H1 (cell line): ENCODE results near the gene CDT1. TPM values are rescaled to one million over a fixed set of nuclear protein-coding genes. Genes with fewer than 3 reads are reported as not detected.

ENCODE experiments used
- CTCF ChIA-PET: fragments of 300-600 bp; sonication (Branson Sonifier 250); formaldehyde crosslinking; loops from one replicate; lab custom pipeline; 2021; ENCODE audit not compliant: partially characterized antibody; lab: Charles Lee
- POLR2A ChIA-PET: fragments of 300-600 bp; sonication (Branson Sonifier 250); formaldehyde crosslinking; loops from one replicate; lab custom pipeline; 2021; ENCODE audit warnings: inconsistent platforms; ENCODE audit not compliant: partially characterized antibody; lab: Charles Lee
- DNase-seq, 2 experiments: peaks; one replicate each; pipeline versions ENCODE4 v3.0.0 to v3.0.0-alpha.2; 2010 to 2022; ENCODE audit warnings: low spot score in 2 of 2, low read depth in 1 of 2, mixed read lengths in 1 of 2
- FAIRE-seq: peaks from 2 replicates; lab custom pipeline; 2011; peaks lifted over from hg19 to GRCh38; lab: Jason Lieb, UNC
- H2AFZ ChIP-seq: 2 replicates; pipeline ENCODE4 v1.8.1; 2012; ENCODE audit warnings: low read length, inconsistent platforms
- H2AK5ac ChIP-seq: 2 replicates; pipeline ENCODE4 v1.6.1; 2013; ENCODE audit warnings: low read depth, low read length
- H2BK120ac ChIP-seq: replicated peaks from 2 replicates; pipeline ENCODE3; 2013; ENCODE audit warnings: low read depth, low read length, inconsistent platforms
- H2BK12ac ChIP-seq: 2 replicates; pipeline ENCODE4 v1.6.1; 2013; ENCODE audit warnings: low read depth, low read length
- H2BK15ac ChIP-seq: 2 replicates; pipeline ENCODE4 v1.6.1; 2013; ENCODE audit warnings: low read length
- H2BK20ac ChIP-seq: 2 replicates; pipeline ENCODE4 v1.6.1; 2013; ENCODE audit warnings: low read length
- H2BK5ac ChIP-seq: 2 replicates; pipeline ENCODE4 v1.6.1; 2013; ENCODE audit warnings: low read depth, low read length
- H3K14ac ChIP-seq: 2 replicates; pipeline ENCODE4 v1.6.1; 2013; ENCODE audit warnings: inconsistent platforms; ENCODE audit not compliant: insufficient read length
- H3K18ac ChIP-seq: 2 replicates; pipeline ENCODE4 v1.6.1; 2013; ENCODE audit warnings: low read length; ENCODE audit errors: extremely low read depth
- H3K23ac ChIP-seq: 2 replicates; pipeline ENCODE4 v1.6.1; 2013; ENCODE audit warnings: inconsistent platforms; ENCODE audit not compliant: insufficient read length
- H3K23me2 ChIP-seq: 2 replicates; pipeline ENCODE4 v1.6.1; 2013; ENCODE audit warnings: low read depth, low read length
- H3K27ac ChIP-seq: 2 replicates; pipeline ENCODE4 v1.6.1; 2011; ENCODE audit warnings: low read depth, low read length, inconsistent platforms
- H3K27me3 ChIP-seq, 4 experiments: replicated peaks in 1 of 4; 1 replicate in 1 of 4; 2 replicates in 3 of 4; pipeline versions ENCODE4 v1.6.1 to v1.8.1; 2011 to 2013; ENCODE audit warnings: low read length in 3 of 4, mild to moderate bottlenecking in 3 of 4, inconsistent platforms in 2 of 4, mixed read lengths in 2 of 4, moderate library complexity in 1 of 4; ENCODE audit not compliant: control insufficient read depth in 3 of 4, insufficient read depth in 3 of 4; ENCODE audit errors: extremely low read depth in 1 of 4
- H3K36me3 ChIP-seq, 4 experiments: 2 replicates each; pipeline versions ENCODE4 v1.6.1 to v1.8.1; 2011 to 2013; ENCODE audit warnings: mild to moderate bottlenecking in 4 of 4, low read length in 3 of 4, moderate library complexity in 2 of 4, control low read depth in 1 of 4, inconsistent platforms in 1 of 4; ENCODE audit not compliant: insufficient read depth in 4 of 4, control insufficient read depth in 2 of 4
- H3K4ac ChIP-seq: replicated peaks from 2 replicates; pipeline ENCODE3; 2013; ENCODE audit warnings: low read length, low read depth, mixed read lengths, inconsistent platforms; ENCODE audit not compliant: insufficient read length
- H3K4me1 ChIP-seq, 4 experiments: replicated peaks in 1 of 4; 1 replicate in 1 of 4; 2 replicates in 3 of 4; pipeline versions ENCODE4 v1.6.1 to v1.8.1; 2011 to 2013; ENCODE audit warnings: low read length in 3 of 4, inconsistent platforms in 2 of 4, mixed read lengths in 1 of 4; ENCODE audit not compliant: insufficient read depth in 4 of 4, control insufficient read depth in 3 of 4
- H3K4me2 ChIP-seq, 2 experiments: 2 replicates each; pipeline versions ENCODE4 v1.6.1 to v1.8.1; 2011 to 2013; ENCODE audit warnings: low read depth in 2 of 2, low read length in 2 of 2, control low read depth in 1 of 2, inconsistent platforms in 1 of 2, mild to moderate bottlenecking in 1 of 2; ENCODE audit not compliant: insufficient read depth in 1 of 2
- H3K4me3 ChIP-seq, 4 experiments: fragments of 200-600, 300-600 bp in 1 of 4; sonication (generic), shearing (Covaris generic), sonication (Bioruptor Twin) in 1 of 4; 2 replicates each; pipeline versions ENCODE4 v1.5.1 to v1.8.1; 2011 to 2016; ENCODE audit warnings: low read length in 4 of 4, low read depth in 3 of 4, control low read depth in 2 of 4, inconsistent platforms in 2 of 4, mild to moderate bottlenecking in 2 of 4, mixed read lengths in 1 of 4, moderate library complexity in 1 of 4; ENCODE audit not compliant: insufficient read depth in 2 of 4; ENCODE audit errors: extremely low read depth in 1 of 4
- H3K56ac ChIP-seq: replicated peaks from 2 replicates; pipeline ENCODE3; 2013; ENCODE audit warnings: low read depth, mild to moderate bottlenecking, mixed read lengths, low read length, inconsistent platforms; ENCODE audit not compliant: insufficient read length
- H3K79me1 ChIP-seq: 2 replicates; pipeline ENCODE4 v1.6.1; 2013; ENCODE audit warnings: low read depth, low read length, control low read depth
- H3K79me2 ChIP-seq, 2 experiments: 2 replicates each; pipeline versions ENCODE4 v1.6.1 to v1.8.1; 2012 to 2013; ENCODE audit warnings: low read length in 2 of 2, mild to moderate bottlenecking in 2 of 2, inconsistent platforms in 1 of 2; ENCODE audit not compliant: insufficient read depth in 2 of 2, control insufficient read depth in 1 of 2
- H3K9ac ChIP-seq, 4 experiments: replicated peaks in 1 of 4; 1 replicate in 1 of 4; 2 replicates in 3 of 4; pipeline versions ENCODE4 v1.6.1 to v1.8.1; 2011 to 2013; ENCODE audit warnings: low read depth in 3 of 4, low read length in 3 of 4, control low read depth in 2 of 4, mild to moderate bottlenecking in 2 of 4, moderate library complexity in 2 of 4, inconsistent platforms in 1 of 4; ENCODE audit errors: extremely low read depth in 1 of 4
- H3K9me3 ChIP-seq, 2 experiments: 2 replicates each; pipeline versions ENCODE4 v1.6.1 to v1.8.1; 2012 to 2013; ENCODE audit warnings: mild to moderate bottlenecking in 2 of 2, moderate library complexity in 2 of 2, control low read depth in 1 of 2, inconsistent platforms in 1 of 2, low read depth in 1 of 2, low read length in 1 of 2, mixed read lengths in 1 of 2; ENCODE audit not compliant: insufficient read depth in 2 of 2
- H4K20me1 ChIP-seq, 2 experiments: replicated peaks in 1 of 2; 2 replicates each; pipeline versions ENCODE3 to v1.8.1; 2011 to 2013; ENCODE audit warnings: inconsistent platforms in 2 of 2, low read length in 2 of 2, mild to moderate bottlenecking in 1 of 2; ENCODE audit not compliant: insufficient read depth in 2 of 2, control insufficient read depth in 1 of 2
- H4K5ac ChIP-seq: 2 replicates; pipeline ENCODE4 v1.6.1; 2013; ENCODE audit warnings: low read length, low read depth, mixed read lengths, inconsistent platforms; ENCODE audit not compliant: insufficient read length
- H4K8ac ChIP-seq: 2 replicates; pipeline ENCODE4 v1.8.0; 2013; ENCODE audit warnings: mild to moderate bottlenecking, moderate library complexity, low read length, inconsistent platforms; ENCODE audit not compliant: insufficient read depth; ENCODE audit errors: extremely low read depth
- H4K91ac ChIP-seq: replicated peaks from 2 replicates; pipeline ENCODE3; 2013; ENCODE audit warnings: low read length, mixed read lengths, inconsistent platforms; ENCODE audit not compliant: insufficient read length
- BACH1 ChIP-seq: IDR thresholded peaks from 2 replicates; pipeline ENCODE4 v1.6.1; 2012; ENCODE audit warnings: low read length, improper control_type of control experiment
- CEBPB ChIP-seq: IDR thresholded peaks from 2 replicates; pipeline ENCODE4 v1.6.1; 2012; ENCODE audit warnings: low read depth, low read length
- CHD1 ChIP-seq: IDR thresholded peaks from 2 replicates; pipeline ENCODE4 v1.6.1; 2012; ENCODE audit warnings: low read depth, low read length, improper control_type of control experiment
- CREB1 ChIP-seq: IDR thresholded peaks from 2 replicates; pipeline ENCODE4 v1.6.1; 2012; ENCODE audit warnings: inconsistent platforms
- CTCF ChIP-seq, 3 experiments: IDR thresholded peaks; 1 replicate in 2 of 3; 2 replicates in 1 of 3; pipeline versions ENCODE4 v1.5.1 to v1.6.1; 2011; ENCODE audit warnings: low read length in 3 of 3, mild to moderate bottlenecking in 3 of 3, inconsistent platforms in 2 of 3, low read depth in 1 of 3, moderate library complexity in 1 of 3; ENCODE audit not compliant: insufficient read depth in 1 of 3; ENCODE audit errors: control extremely low read depth in 1 of 3
- EGR1 ChIP-seq: IDR thresholded peaks from 2 replicates; pipeline ENCODE4 v1.6.1; 2011; ENCODE audit warnings: low read depth, low read length, borderline replicate concordance
- KDM1A ChIP-seq: fragments of 200-600, 300-600 bp; sonication (generic); IDR thresholded peaks from 2 replicates; pipeline ENCODE4 v1.7.1; 2016; ENCODE audit warnings: mild to moderate bottlenecking, low read length, borderline replicate concordance
- POLR2A ChIP-seq, 2 experiments: IDR thresholded peaks; 1 replicate in 1 of 2; 2 replicates in 1 of 2; pipeline ENCODE4 v1.6.1; 2011; ENCODE audit warnings: low read depth in 2 of 2, low read length in 2 of 2, mild to moderate bottlenecking in 2 of 2; ENCODE audit errors: control extremely low read depth in 1 of 2
- POU5F1 ChIP-seq: IDR thresholded peaks from 2 replicates; pipeline ENCODE4 v1.6.1; 2011; ENCODE audit warnings: low read depth, mild to moderate bottlenecking, low read length, moderate library complexity
- SIX5 ChIP-seq: IDR thresholded peaks from 2 replicates; pipeline ENCODE4 v1.6.1; 2011; ENCODE audit warnings: mild to moderate bottlenecking, low read depth, low read length
- TCF12 ChIP-seq: IDR thresholded peaks from 2 replicates; pipeline ENCODE4 v1.6.1; 2011; ENCODE audit warnings: low read depth, mild to moderate bottlenecking, low read length
- TEAD4 ChIP-seq: IDR thresholded peaks from 2 replicates; pipeline ENCODE4 v1.6.1; 2012; ENCODE audit warnings: low read depth, low read length, inconsistent platforms, mixed read lengths
- WGBS, 2 experiments: shearing (Covaris generic) in 1 of 2; methylation state at CpG; one replicate each; pipeline versions ENCODE4 v1.1.6 to v1.1.7; 2013 to 2015; ENCODE audit warnings: low lambda C conversion rate in 2 of 2, mixed read lengths in 2 of 2, inconsistent platforms in 1 of 2, low coverage in 1 of 2, missing lambda C conversion rate in 1 of 2; ENCODE audit not compliant: insufficient replicate concordance in 2 of 2, insufficient coverage in 1 of 2, insufficient read length in 1 of 2; ENCODE audit errors: extremely low coverage in 1 of 2, missing lambda C conversion rate in 1 of 2; 5-methylcytosine and 5-hydroxymethylcytosine counted together
- polyA plus RNA-seq, 7 experiments: library from polyadenylated mRNA; depleted of rRNA in 3 of 7; stranded (reverse) in 5 of 7; unstranded in 2 of 7; fragments of >200 nt in 5 of 7; fragments of 200-250 nt in 2 of 7; gene quantifications; 1 replicate in 5 of 7; 2 replicates in 1 of 7; 4 replicates in 1 of 7; pipeline versions ENCODE4 v1.2.1 to v1.2.3, GENCODE V29; 2011 to 2013; ENCODE audit warnings: missing spikeins in 2 of 7, mixed read lengths in 2 of 7
- total RNA-seq: library from RNA; stranded (reverse); fragmentation: NEBNext Ultra II Directional; extraction: Animal tissue kit (Norgen Biotek cat#: 25700); gene quantifications from 2 replicates; pipeline ENCODE4 v1.2.1, GENCODE V29; 2021

CDT1 gene
- total and polyA plus RNA-seq, 2 of the 8 experiments (the other 6 are each of a cell fraction or from before 2014, with no cell fraction given) = 76.7 to 95.4 TPM

- Histone ChIP-seq H3K36me3 (peaks cover 7 to 12% (median 9%) of the 10 kb centered on the region in 4 experiments), H3K4ac (no peak overlapping the region), H3K9me3 (peaks cover 0 to 5% of the 10 kb centered on the region in 2 experiments; a peak in 1 of 4 replicates), H2BK20ac (no peak overlapping the region), H3K23me2 (peaks cover 2% of the 10 kb centered on the region), H3K4me3 (no peak overlapping the region), H4K5ac (no peak overlapping the region), H4K20me1 (peaks cover 4 to 10% of the 10 kb centered on the region in 2 experiments), H2BK12ac (no peak overlapping the region), H3K23ac (no peak overlapping the region), H4K8ac (no peak overlapping the region), H3K27ac (no peak overlapping the region), H2AK5ac (no peak overlapping the region), H2AFZ (no peak overlapping the region), H3K9ac (no peak overlapping the region), H2BK120ac (no peak overlapping the region), H3K14ac (no peak overlapping the region), H2BK15ac (no peak overlapping the region), H3K4me1 (peaks cover 0 to 5% (median 3%) of the 10 kb centered on the region in 4 experiments; a peak in 5 of 7 replicates), H3K79me2 (peaks cover 0 to 12% of the 10 kb centered on the region in 2 experiments; a peak in 1 of 4 replicates), H3K4me2 (no peak overlapping the region; a peak in 1 of 4 replicates), H3K27me3 (no peaks in the 10 kb centered on the region), H4K91ac (no peak overlapping the region), H3K56ac (no peak overlapping the region), H3K18ac (no peak overlapping the region), H3K79me1 (peaks cover 4% of the 10 kb centered on the region; the same call in 1 of the 2 replicates), H2BK5ac (no peak overlapping the region)
- DNase-seq = no peak
- WGBS, 2 experiments = 95 to 100% methylated on average over 1 to 8 of the region's 8 CpGs
- TF ChIP-seq TCF12 (no peak), CHD1 (no peak), SIX5 (no peak), EGR1 (no peak), POU5F1 (no peak), CTCF (IDR thresholded peaks at IDR 0.05; ENCODE audit: control extremely low read depth in 1 of 3, insufficient read depth in 1 of 3, low read depth in 1 of 3, low read length in 3 of 3) (no peak), KDM1A (no peak), BACH1 (no peak), CREB1 (no peak), POLR2A (IDR thresholded peaks at IDR 0.05; ENCODE audit: control extremely low read depth in 1 of 2, low read depth in 2 of 2, low read length in 2 of 2) (no peak), TEAD4 (no peak), CEBPB (no peak)
- CTCF ChIA-PET = interaction anchor here (0.9 to 1.6 kb wide), 3 partner anchors 9 to 39 kb away, joined by 3 to 5 read pairs (median 5); no protein-coding TSS in a partner anchor
- no peak for FAIRE-seq
- POLR2A ChIA-PET = no interaction called here
These were observed 51.6 kb downstream of the CDT1 start for GRCh38 chr16:88855176-88855575.
